SK-N-SH (cell line): ENCODE data around the gene MT1M. TPM values are rescaled to one million over a fixed set of nuclear protein-coding genes. Genes with fewer than 3 reads are reported as not detected.

ENCODE experiments used
- CTCF ChIA-PET: fragments of 300-600, 350-600 bp; formaldehyde crosslinking; extraction: SDS; loops from one replicate; lab custom pipeline; 2021; lab: Yijun Ruan, JAX
- POLR2A ChIA-PET: fragments of 350-600 bp; sonication (Branson Sonifier 250); formaldehyde crosslinking; extraction: SDS; loops from one replicate; lab custom pipeline; 2020; ENCODE audit warnings: antibody characterized with exemption, inconsistent platforms; lab: Yijun Ruan, JAX
- DNase-seq: peaks from one replicate; pipeline ENCODE4 v3.0.0; 2012
- H2AFZ ChIP-seq: fragments of 200-600 bp; sonication (generic); 2 replicates; pipeline ENCODE4 v1.8.1; 2016; ENCODE audit warnings: antibody characterized with exemption, mild to moderate bottlenecking, low read depth
- H3F3A ChIP-seq: fragments of 200-600 bp; sonication (generic); replicated peaks from 2 replicates; pipeline ENCODE3; 2016; ENCODE audit warnings: antibody characterized with exemption, mild to moderate bottlenecking; ENCODE audit not compliant: insufficient read depth
- H3K27ac ChIP-seq, 2 experiments: fragments of 200-500 bp in 1 of 2; fragments of 200-600 bp in 1 of 2; sonication (Bioruptor generic) in 1 of 2; sonication (generic), shearing (Covaris generic) in 1 of 2; 2 replicates each; pipeline versions ENCODE4 v1.5.1 to v1.6.1; 2014 to 2016; ENCODE audit warnings: low read depth in 2 of 2, inconsistent platforms in 1 of 2, low read length in 1 of 2, mild to moderate bottlenecking in 1 of 2, mixed read lengths in 1 of 2
- H3K27me3 ChIP-seq: fragments of 200-600 bp; sonication (generic), shearing (Covaris generic); 2 replicates; pipeline ENCODE4 v1.6.1; 2016; ENCODE audit warnings: mixed run types; ENCODE audit not compliant: insufficient read depth
- H3K36me3 ChIP-seq, 2 experiments: fragments of 200-500 bp in 1 of 2; fragments of 200-600 bp in 1 of 2; sonication (Bioruptor generic) in 1 of 2; sonication (generic) in 1 of 2; replicated peaks in 1 of 2; 2 replicates each; pipeline versions ENCODE3 to v1.5.1; 2014 to 2016; ENCODE audit warnings: low read length in 1 of 2, mild to moderate bottlenecking in 1 of 2; ENCODE audit not compliant: insufficient read depth in 2 of 2, control insufficient read depth in 1 of 2
- H3K4me1 ChIP-seq, 2 experiments: fragments of 200-500 bp in 1 of 2; fragments of 200-600 bp in 1 of 2; sonication (Bioruptor generic) in 1 of 2; sonication (generic), shearing (Covaris generic) in 1 of 2; 2 replicates each; pipeline versions ENCODE4 v1.5.1 to v1.6.1; 2014 to 2016; ENCODE audit warnings: low read depth in 1 of 2, low read length in 1 of 2, mixed run types in 1 of 2; ENCODE audit not compliant: insufficient read depth in 2 of 2, control insufficient read depth in 1 of 2
- H3K4me2 ChIP-seq: fragments of 200-600 bp; sonication (generic), shearing (Covaris generic); 2 replicates; pipeline ENCODE4 v1.6.1; 2017; ENCODE audit warnings: mixed run types
- H3K4me3 ChIP-seq, 2 experiments: fragments of 200-500 bp in 1 of 2; fragments of 200-600 bp in 1 of 2; sonication (Bioruptor generic) in 1 of 2; sonication (generic), shearing (Covaris generic) in 1 of 2; 2 replicates each; pipeline versions ENCODE4 v1.5.1 to v1.8.1; 2014 to 2016; ENCODE audit warnings: low read depth in 2 of 2, inconsistent platforms in 1 of 2, low read length in 1 of 2, mild to moderate bottlenecking in 1 of 2, mixed read lengths in 1 of 2, moderate library complexity in 1 of 2
- H3K79me2 ChIP-seq: fragments of 200-600 bp; sonication (generic); 2 replicates; pipeline ENCODE4 v1.8.1; 2017; ENCODE audit warnings: mild to moderate bottlenecking; ENCODE audit not compliant: insufficient read depth
- H3K9ac ChIP-seq: fragments of 200-600 bp; sonication (generic); 2 replicates; pipeline ENCODE4 v1.6.1; 2017; ENCODE audit warnings: mixed run types
- H3K9me2 ChIP-seq: fragments of 200-600 bp; sonication (generic); 2 replicates; pipeline ENCODE4 v1.6.1; 2017; ENCODE audit warnings: mixed run types
- H3K9me3 ChIP-seq: fragments of 200-600 bp; sonication (generic); 2 replicates; pipeline ENCODE4 v1.6.1; 2017; ENCODE audit warnings: mixed run types, mild to moderate bottlenecking, moderate library complexity
- H4K20me1 ChIP-seq: fragments of 200-600 bp; sonication (generic); 2 replicates; pipeline ENCODE4 v1.6.1; 2017; ENCODE audit warnings: mild to moderate bottlenecking, mixed run types; ENCODE audit not compliant: insufficient read depth
- CTCF ChIP-seq: fragments of 200-600 bp; sonication (generic); IDR thresholded peaks from 2 replicates; pipeline ENCODE4 v1.6.1; 2017; ENCODE audit warnings: antibody characterized with exemption, mild to moderate bottlenecking, moderate library complexity
- EP300 ChIP-seq, 2 experiments: IDR thresholded peaks; 2 replicates each; pipeline versions ENCODE4 v1.4.0 to v1.6.1; 2012; ENCODE audit warnings: borderline replicate concordance in 1 of 2, low read depth in 1 of 2, low read length in 1 of 2
- FOXM1 ChIP-seq: IDR thresholded peaks from 2 replicates; pipeline ENCODE4 v1.4.0; 2012; ENCODE audit warnings: low read depth, mild to moderate bottlenecking
- GATA2 ChIP-seq: sonication (generic); formaldehyde crosslinking; IDR thresholded peaks from 2 replicates; pipeline ENCODE4 v1.5.0; 2020; ENCODE audit warnings: mild to moderate bottlenecking, missing genetic modification reagents
- NFIC ChIP-seq: IDR thresholded peaks from 2 replicates; pipeline ENCODE4 v1.4.0; 2012; ENCODE audit warnings: borderline replicate concordance
- PBX3 ChIP-seq: IDR thresholded peaks from 2 replicates; pipeline ENCODE4; 2012
- RCOR1 ChIP-seq: fragments of 150-350 bp; IDR thresholded peaks from 2 replicates; pipeline ENCODE4 v1.6.1; 2017; ENCODE audit warnings: antibody characterized with exemption, low read length
- SMC3 ChIP-seq: IDR thresholded peaks from 2 replicates; pipeline ENCODE4 v1.6.1; 2012; ENCODE audit warnings: low read depth, low read length, improper control_type of control experiment
- TCF12 ChIP-seq: IDR thresholded peaks from 2 replicates; pipeline ENCODE4 v1.4.0; 2012
- WGBS: methylation state at CpG from one replicate; pipeline ENCODE4 v1.1.6; 2017; ENCODE audit warnings: low lambda C conversion rate; 5-methylcytosine and 5-hydroxymethylcytosine counted together
- polyA plus RNA-seq, 3 experiments: library from polyadenylated mRNA; depleted of rRNA; stranded (reverse); fragments of >200 nt; gene quantifications; 2 replicates each; pipeline ENCODE4 v1.2.3, GENCODE V29; 2012

MT1M gene
- polyA plus RNA-seq, 1 of the 3 experiments (the other 2 are of a cell fraction) = 1.3 TPM

GRCh38 chr16:56626685-56627084 is 5.8 kb upstream of the MT1M start (continued):
- TF ChIP-seq CTCF = no peak

- Histone ChIP-seq H2AFZ (no peak overlapping the region), H4K20me1 (no peaks in the 10 kb centered on the region), H3K9me2 (no peaks in the 10 kb centered on the region), H3K4me3 (no peak overlapping the region), H3K4me1 (peaks cover 7 to 20% of the 10 kb centered on the region in 2 experiments; a peak in 1 of 4 replicates), H3K79me2 (peaks cover 13% of the 10 kb centered on the region; the same call in 1 of the 2 replicates), H3K9me3 (no peaks in the 10 kb centered on the region), H3K4me2 (no peak overlapping the region), H3K27ac (no peak overlapping the region), H3K36me3 (no peaks in the 10 kb centered on the region), H3K27me3 (no peaks in the 10 kb centered on the region; the same call in 1 of the 2 replicates), H3K9ac (no peak overlapping the region), H3F3A (peaks cover 7% of the 10 kb centered on the region)
- 83% methylated on average over 9 of the region's 9 CpGs for WGBS
- peak; percentile 6; the same call in 1 of the 2 replicates for TF ChIP-seq NFIC
- 0 out of 2 replicates have a peak, but pooled peaks have one; percentile 6 for TF ChIP-seq CTCF
- no peak for TF ChIP-seq PBX3
- CTCF ChIA-PET = interaction anchor here (0.7 kb wide), 1 partner anchor 161 kb away, joined by 3 read pairs; no protein-coding TSS in a partner anchor
- no peak for DNase-seq
- POLR2A ChIA-PET = no interaction called here
Measured at GRCh38 chr16:56628486-56629350, 3.7 kb upstream of the MT1M start.

GRCh38 chr16:56629531-56629930 is 2.9 kb upstream of the MT1M start:
- H3K4me1 ChIP-seq = peaks cover 7 to 20% of the 10 kb centered on the region in 2 experiments; a peak in 1 of 4 replicates
- no peak overlapping the region for H3K9ac ChIP-seq
- H3K36me3 ChIP-seq = no peaks in the 10 kb centered on the region
- no peak overlapping the region for H3K27ac ChIP-seq
- POLR2A ChIA-PET = interaction anchor here (1.2 kb wide), 1 partner anchor 11 kb away, joined by 3 read pairs; no protein-coding TSS in a partner anchor
- H3K9me2 ChIP-seq = no peaks in the 10 kb centered on the region
- no peaks in the 10 kb centered on the region for H3K9me3 ChIP-seq
- TF ChIP-seq TCF12 = no peak
- no peak for TF ChIP-seq SMC3
- peak; percentile 85 for TF ChIP-seq GATA2 (CRISPR knock-in tag)
- TF ChIP-seq FOXM1 = no peak
- TF ChIP-seq RCOR1 = peak; percentile 87
- peak in 1 of 2 experiments; percentile 43; a peak in 2 of 4 replicates for TF ChIP-seq EP300 (IDR thresholded peaks at IDR 0.05; ENCODE audit: borderline replicate concordance in 1 of 2, low read depth in 1 of 2, low read length in 1 of 2)
- H2AFZ ChIP-seq = no peak overlapping the region
- CTCF ChIA-PET = interaction anchor here (1.2 to 1.7 kb wide), 2 partner anchors 29 to 73 kb away, joined by 5 to 6 read pairs; no protein-coding TSS in a partner anchor
- H3K4me3 ChIP-seq = no peak overlapping the region
- peak; percentile 76 for DNase-seq
- H3K27me3 ChIP-seq = peaks cover 2% of the 10 kb centered on the region; the same call in 1 of the 2 replicates
- H4K20me1 ChIP-seq = no peaks in the 10 kb centered on the region
- peaks cover 7% of the 10 kb centered on the region for H3F3A ChIP-seq
- no peak overlapping the region for H3K4me2 ChIP-seq
- H3K79me2 ChIP-seq = peaks cover 13% of the 10 kb centered on the region; the same call in 1 of the 2 replicates
- 61% methylated on average over 3 of the region's 3 CpGs for WGBS
